ENCODE results near the gene CIAO2A. TPM values are rescaled to one million over a fixed set of nuclear protein-coding genes. Genes with fewer than 3 reads are reported as not detected.

The CIAO2A gene
- 84.2 and 98.7 TPM in 2 replicates for total RNA-seq

GRCh38 chr15:64093627-64094417 lies at the start of gene CIAO2A:
Gene CIAO2A, minus strand, starts transcription at chr15:64093838. Its CDS starts 70 bp downstream, at chr15:64093768.

GRCh38 chr15:64095795-64096667 lies 2.4 kb upstream of the CIAO2A start, which contains the start of gene SNX1:
Gene SNX1, plus strand, starts transcription at chr15:64095982. Its CDS starts 32 bp downstream, at chr15:64096014.

GRCh38 chr15:64046421-64047153 lies 47.1 kb downstream of the CIAO2A start, which contains the start of gene DAPK2:
Gene DAPK2, minus strand, starts transcription at chr15:64046485. Its CDS starts 6,224 bp downstream, at chr15:64040261.

Other genes starting within 250 kb of the CIAO2A start
- 3.1 and 4.0 TPM in 2 replicates for gene DAPK2, start 47.4 kb downstream of the CIAO2A start, total RNA-seq
- 34.0 and 43.1 TPM in 2 replicates for gene SNX1, start 2.1 kb upstream of the CIAO2A start, total RNA-seq
- 0.39 and 0.60 TPM in 2 replicates for gene SNX22, start 57.9 kb upstream of the CIAO2A start, total RNA-seq
- 666 and 692 TPM in 2 replicates for gene PPIB, start 69.2 kb upstream of the CIAO2A start, total RNA-seq

Measured in mammary microvascular endothelial cell (primary cell).